C4-2B (cell line): ENCODE data around the gene PLIN4.

Experiments used
- CTCF ChIP-seq: fragments of 450-650 bp; conservative IDR thresholded peaks from 2 replicates; pipeline ENCODE4 v1.5.1; 2017; ENCODE audit warnings: mild to moderate bottlenecking
- ZFX ChIP-seq: fragments of 450-650 bp; IDR thresholded peaks from 2 replicates; pipeline ENCODE4 v1.6.1; 2017

DNA sequence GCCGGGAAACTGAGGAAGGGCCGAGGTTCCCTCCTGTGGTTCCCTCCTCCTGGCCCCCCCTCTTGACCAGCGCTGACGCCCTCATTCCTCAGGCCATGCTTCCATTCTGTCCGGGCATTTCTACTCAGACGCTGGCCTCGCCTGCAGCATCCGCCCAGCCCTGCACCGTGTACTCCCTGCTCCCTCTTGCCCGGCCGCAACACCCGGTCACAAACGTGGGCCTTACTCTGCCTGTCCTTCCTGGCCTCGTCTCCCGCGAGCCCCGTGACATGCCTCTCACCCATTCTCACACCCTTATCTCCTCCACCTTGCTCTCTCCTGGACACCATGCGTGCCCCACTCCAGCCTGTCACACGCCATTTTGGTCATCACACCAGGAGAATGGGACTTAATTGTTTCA lies 34.9 kb downstream of the PLIN4 start:
- no peak for TF ChIP-seq CTCF
- no peak for TF ChIP-seq ZFX
